Activated naive CD4-positive, alpha-beta T cell treated with anti-CD3 and anti-CD28 coated beads, Interleukin-2, amount 10 ng/mL, durations not matched to agents 7 days and 5 days (primary cell): ENCODE data around the gene RRP36.
"Not testable (repeated sequence)": the region's sequence is repeated elsewhere in the genome, so short reads cannot be mapped to it uniquely, and the experiment has no call there.

ENCODE experiments used
- CTCF ChIA-PET: fragments of 350-600 bp; sonication (Branson Sonifier 250); formaldehyde crosslinking; loops from one replicate; lab custom pipeline; 2021; ENCODE audit warnings: antibody characterized with exemption; lab: Charles Lee
- DNase-seq: peaks from one replicate; pipeline ENCODE4 v3.0.0-alpha.2; 2020
- H3K27ac Mint-ChIP-seq: one replicate; pipeline ENCODE4 v1.8.0; 2021; ENCODE audit warnings: mild to moderate bottlenecking, moderate library complexity, mixed read lengths
- H3K27me3 Mint-ChIP-seq: one replicate; pipeline ENCODE4 v1.8.0; 2021; ENCODE audit warnings: mild to moderate bottlenecking, mixed read lengths
- H3K36me3 Mint-ChIP-seq: one replicate; pipeline ENCODE4 v1.8.0; 2021; ENCODE audit warnings: mixed read lengths
- H3K4me1 Mint-ChIP-seq: one replicate; pipeline ENCODE4 v1.8.0; 2021; ENCODE audit warnings: mixed read lengths
- H3K4me3 Mint-ChIP-seq: one replicate; pipeline ENCODE4 v1.8.0; 2021; ENCODE audit warnings: mild to moderate bottlenecking, moderate library complexity, mixed read lengths
- H3K9me3 Mint-ChIP-seq: one replicate; pipeline ENCODE4 v1.8.0; 2021; ENCODE audit warnings: mixed read lengths

RRP36 gene

DNA sequence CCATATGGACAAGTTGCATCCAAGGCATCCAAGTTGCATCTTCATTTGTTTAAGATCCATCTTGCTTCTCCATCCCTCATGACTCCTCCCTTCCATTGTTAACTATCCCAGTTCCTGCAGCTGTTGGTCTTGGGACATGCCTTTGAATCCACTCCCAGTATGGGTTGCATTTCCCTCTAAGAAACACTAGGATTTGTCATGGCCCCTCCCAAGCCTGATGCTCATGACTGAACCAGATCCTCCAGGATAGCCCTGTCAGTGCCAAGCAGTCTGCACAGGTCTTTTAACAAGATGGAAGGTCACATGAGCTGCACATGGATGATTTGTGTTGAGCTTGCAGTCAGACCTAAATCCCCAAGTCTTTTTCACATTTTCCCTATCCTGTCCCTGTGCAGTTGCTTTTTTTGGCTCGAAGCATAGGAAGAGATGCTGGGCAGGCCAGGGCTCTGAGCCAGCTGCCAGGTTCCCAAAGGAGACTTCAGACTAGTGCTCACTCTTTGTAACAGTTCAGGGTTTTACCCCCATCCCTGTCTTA lies 32.9 kb upstream of the RRP36 start:
- Mint-ChIP-seq H3K4me3 (no peak overlapping the region), H3K27me3 (no peaks in the 10 kb centered on the region), H3K27ac (no peak overlapping the region), H3K4me1 (peaks cover 42% of the 10 kb centered on the region), H3K36me3 (peaks cover 42% of the 10 kb centered on the region), H3K9me3 (no peaks in the 10 kb centered on the region)
- DNase-seq, result no peak
- CTCF ChIA-PET, result interaction anchor here (1.8 kb wide), 1 partner anchor 155 kb away, joined by 5 read pairs; no protein-coding TSS in a partner anchor

DNA sequence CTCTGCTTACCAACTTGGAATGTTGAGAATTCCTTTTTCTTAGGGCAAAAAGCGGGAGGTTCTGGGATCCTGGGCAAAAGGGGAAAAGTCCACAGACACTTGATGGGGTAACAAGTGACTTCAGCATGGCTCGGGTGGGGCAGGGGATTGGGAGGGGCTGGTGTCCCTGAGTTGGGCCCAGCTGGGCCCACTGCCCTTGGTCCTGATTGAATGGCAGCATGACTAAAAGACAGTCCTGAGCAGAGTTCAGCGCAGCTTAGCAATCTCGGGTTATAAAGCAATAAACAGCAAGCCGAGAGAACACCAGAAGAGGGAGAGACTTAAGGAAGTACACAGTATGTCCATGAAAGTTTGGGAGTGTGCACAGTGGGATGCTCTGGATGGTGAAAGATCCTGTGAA lies 31.5 kb upstream of the RRP36 start:
- DNase-seq, result no peak
- no peak overlapping the region for H3K27ac Mint-ChIP-seq
- H3K4me1 Mint-ChIP-seq, result peaks cover 38% of the 10 kb centered on the region
- H3K4me3 Mint-ChIP-seq, result no peak overlapping the region
- no peaks in the 10 kb centered on the region for H3K9me3 Mint-ChIP-seq
- no peaks in the 10 kb centered on the region for H3K27me3 Mint-ChIP-seq
- CTCF ChIA-PET, result no interaction called here
- peaks cover 44% of the 10 kb centered on the region for H3K36me3 Mint-ChIP-seq

DNA sequence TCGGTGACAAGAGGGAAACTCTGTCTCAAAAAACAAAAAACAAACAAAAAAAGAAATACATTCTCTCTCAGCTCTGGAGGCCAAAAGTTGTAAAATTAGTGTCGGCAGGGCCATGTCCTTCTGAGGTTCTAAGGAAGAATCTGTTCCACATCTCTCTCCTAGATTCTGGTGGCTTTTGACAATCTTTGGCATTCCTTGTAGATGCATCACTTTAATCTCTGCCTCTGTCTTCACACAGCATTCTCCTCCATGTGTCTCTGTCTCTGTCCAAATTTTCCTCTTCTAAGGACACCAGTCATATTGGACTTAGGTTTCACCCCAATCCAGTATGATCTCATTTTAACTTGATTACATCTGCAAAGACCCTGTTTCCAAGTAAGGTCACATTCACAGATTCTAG lies 28.0 kb upstream of the RRP36 start:
- Mint-ChIP-seq H3K4me1 (peaks cover 5% of the 10 kb centered on the region), H3K9me3 (no peaks in the 10 kb centered on the region), H3K36me3 (peaks cover 28% of the 10 kb centered on the region), H3K4me3 (no peak overlapping the region), H3K27me3 (no peaks in the 10 kb centered on the region), H3K27ac (no peak overlapping the region)
- no peak for DNase-seq
- CTCF ChIA-PET, result no interaction called here

- H3K4me3 Mint-ChIP-seq, result no peak overlapping the region
- no peaks in the 10 kb centered on the region for H3K9me3 Mint-ChIP-seq
- DNase-seq, result no peak
- peaks cover 2% of the 10 kb centered on the region for H3K4me1 Mint-ChIP-seq
- peaks cover 12% of the 10 kb centered on the region for H3K36me3 Mint-ChIP-seq
- no peaks in the 10 kb centered on the region for H3K27me3 Mint-ChIP-seq
- CTCF ChIA-PET, result interaction anchor here (0.9 to 1.5 kb wide), 2 partner anchors 11 to 94 kb away, joined by 3 read pairs; no protein-coding TSS in a partner anchor
- no peak overlapping the region for H3K27ac Mint-ChIP-seq
These were observed 24.9 kb upstream of the RRP36 start for GRCh38 chr6:42996513-42996912.

GRCh38 chr6:42998205-42998604 lies 23.2 kb upstream of the RRP36 start:
- H3K27me3 Mint-ChIP-seq, H3K4me3 Mint-ChIP-seq, H3K9me3 Mint-ChIP-seq, H3K27ac Mint-ChIP-seq, CTCF ChIA-PET, H3K4me1 Mint-ChIP-seq, DNase-seq: not testable (repeated sequence)
- peaks cover 11% of the 10 kb centered on the region for H3K36me3 Mint-ChIP-seq

DNA sequence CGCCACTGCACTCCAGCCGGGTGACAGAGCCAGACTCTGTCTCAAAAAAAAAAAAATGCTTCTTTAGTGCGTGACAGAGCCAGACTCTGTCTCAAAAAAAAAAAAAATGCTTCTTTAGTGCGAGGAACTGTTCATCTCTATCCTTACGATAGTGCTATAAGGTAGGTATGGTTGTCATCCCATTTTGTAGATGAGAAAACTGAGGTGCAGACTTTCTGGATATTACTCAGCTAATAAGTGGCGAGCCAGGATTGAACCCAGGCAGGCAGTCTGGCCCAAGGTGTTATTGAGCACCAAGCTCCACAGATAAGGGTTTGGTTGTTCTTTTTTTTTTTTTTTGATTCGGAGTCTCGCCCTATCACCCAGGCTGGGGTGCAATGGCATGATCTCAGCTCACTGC lies 19.6 kb upstream of the RRP36 start:
- no peak overlapping the region for H3K4me3 Mint-ChIP-seq
- H3K36me3 Mint-ChIP-seq, result peaks cover 9% of the 10 kb centered on the region
- CTCF ChIA-PET, result interaction anchor here (0.6 to 0.7 kb wide), 2 partner anchors 22 to 169 kb away, joined by 3 read pairs; partner anchors contain the start of gene PEX6
- H3K27me3 Mint-ChIP-seq, result no peaks in the 10 kb centered on the region
- no peaks in the 10 kb centered on the region for H3K9me3 Mint-ChIP-seq
- no peak for DNase-seq
- H3K4me1 Mint-ChIP-seq, result peaks cover 3% of the 10 kb centered on the region
- no peak overlapping the region for H3K27ac Mint-ChIP-seq

GRCh38 chr6:43005844-43006243 lies 15.6 kb upstream of the RRP36 start:
- Mint-ChIP-seq H3K27me3 (no peaks in the 10 kb centered on the region), H3K36me3 (peaks cover 33% of the 10 kb centered on the region), H3K9me3 (no peaks in the 10 kb centered on the region), H3K4me3 (no peak overlapping the region), H3K27ac (peak overlapping the region; percentile 62), H3K4me1 (peaks cover 6% of the 10 kb centered on the region)
- CTCF ChIA-PET, result interaction anchor here (1.0 to 2.8 kb wide), 2 partner anchors 14 to 138 kb away, joined by 3 to 6 read pairs; no protein-coding TSS in a partner anchor
- DNase-seq, result no peak

DNA sequence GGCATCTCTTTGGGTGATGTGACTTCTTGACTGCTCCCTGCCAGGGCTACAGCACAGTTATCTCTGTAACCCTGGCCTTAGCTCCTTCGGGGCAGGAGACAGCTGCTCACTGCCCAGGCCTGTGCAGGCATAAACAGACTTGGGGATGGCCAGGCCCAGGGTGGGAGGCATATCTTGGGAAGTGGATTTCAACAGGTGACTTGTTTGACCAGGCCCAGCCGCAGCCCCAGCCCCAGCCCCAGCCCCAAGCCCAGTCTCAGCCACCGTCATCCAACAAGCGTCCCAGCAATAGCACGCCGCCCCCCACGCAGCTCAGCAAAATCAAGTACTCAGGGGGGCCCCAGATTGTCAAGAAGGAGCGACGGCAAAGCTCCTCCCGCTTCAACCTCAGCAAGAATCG lies 15.2 kb upstream of the RRP36 start:
- DNase-seq, result no peak
- CTCF ChIA-PET, result interaction anchor here (1.0 to 2.8 kb wide), 2 partner anchors 15 to 138 kb away, joined by 3 to 6 read pairs; no protein-coding TSS in a partner anchor
- Mint-ChIP-seq H3K4me3 (no peak overlapping the region), H3K36me3 (peaks cover 33% of the 10 kb centered on the region), H3K27ac (no peak overlapping the region), H3K9me3 (no peaks in the 10 kb centered on the region), H3K27me3 (no peaks in the 10 kb centered on the region), H3K4me1 (peaks cover 6% of the 10 kb centered on the region)

- no peak for DNase-seq
- Mint-ChIP-seq H3K4me1 (peaks cover 14% of the 10 kb centered on the region), H3K27me3 (no peaks in the 10 kb centered on the region), H3K9me3 (no peaks in the 10 kb centered on the region), H3K27ac (no peak overlapping the region), H3K36me3 (peaks cover 40% of the 10 kb centered on the region), H3K4me3 (no peak overlapping the region)
- CTCF ChIA-PET, result interaction anchor here (2.8 kb wide), 1 partner anchor 137 kb away, joined by 6 read pairs; no protein-coding TSS in a partner anchor
These were observed 14.3 kb upstream of the RRP36 start for GRCh38 chr6:43007126-43007525.

GRCh38 chr6:43009124-43009523 lies 12.3 kb upstream of the RRP36 start:
- Mint-ChIP-seq H3K9me3 (no peaks in the 10 kb centered on the region), H3K36me3 (peaks cover 50% of the 10 kb centered on the region), H3K4me3 (no peak overlapping the region), H3K27me3 (no peaks in the 10 kb centered on the region), H3K27ac (no peak overlapping the region), H3K4me1 (peaks cover 29% of the 10 kb centered on the region)
- DNase-seq, result peak; percentile 63
- CTCF ChIA-PET, result interaction anchor here (2.6 kb wide), 1 partner anchor 134 kb away, joined by 12 read pairs; no protein-coding TSS in a partner anchor

DNA sequence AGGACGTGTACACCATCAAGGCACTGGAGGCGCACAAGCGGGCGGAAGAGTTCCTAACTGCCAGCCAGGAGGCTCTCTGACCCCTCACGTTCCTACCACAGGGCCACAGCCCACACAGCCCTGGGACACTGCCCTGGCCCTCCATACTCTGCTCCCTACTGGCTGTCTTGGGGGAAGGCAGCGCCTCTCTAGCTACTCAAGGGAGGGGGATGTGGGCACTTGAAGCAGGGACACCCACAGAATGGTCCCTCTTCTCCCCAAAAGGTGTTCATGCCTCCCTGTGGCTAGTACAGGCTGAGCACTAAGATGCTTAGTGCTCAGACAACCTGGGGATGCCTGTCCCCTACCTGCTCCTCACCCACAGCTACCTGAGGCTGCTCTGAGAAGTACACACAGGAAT lies 10.2 kb upstream of the RRP36 start:
- peaks cover 46% of the 10 kb centered on the region for H3K36me3 Mint-ChIP-seq
- no peak for DNase-seq
- H3K27me3 Mint-ChIP-seq, result no peaks in the 10 kb centered on the region
- peaks cover 41% of the 10 kb centered on the region for H3K4me1 Mint-ChIP-seq
- H3K27ac Mint-ChIP-seq, result no peak overlapping the region
- CTCF ChIA-PET, result interaction anchor here (1.0 to 1.8 kb wide), 4 partner anchors 8 to 32 kb away, joined by 3 to 4 read pairs (median 3); partner anchors contain the start of gene PEX6
- H3K9me3 Mint-ChIP-seq, result no peaks in the 10 kb centered on the region
- H3K4me3 Mint-ChIP-seq, result no peak overlapping the region

- peak overlapping the region; percentile 87 for H3K4me3 Mint-ChIP-seq
- H3K9me3 Mint-ChIP-seq, result no peaks in the 10 kb centered on the region
- peaks cover 42% of the 10 kb centered on the region for H3K36me3 Mint-ChIP-seq
- no peak for DNase-seq
- peaks cover 49% of the 10 kb centered on the region for H3K4me1 Mint-ChIP-seq
- CTCF ChIA-PET, result interaction anchor here (1.8 kb wide), 1 partner anchor 28 kb away, joined by 4 read pairs; the partner anchor contains the start of gene PPP2R5D
- H3K27ac Mint-ChIP-seq, result no peak overlapping the region
- no peaks in the 10 kb centered on the region for H3K27me3 Mint-ChIP-seq
These were observed 9.1 kb upstream of the RRP36 start for GRCh38 chr6:43012364-43012763.

GRCh38 chr6:43013097-43013842 lies 8.2 kb upstream of the RRP36 start:
- H3K9me3 Mint-ChIP-seq, result no peaks in the 10 kb centered on the region
- H3K27ac Mint-ChIP-seq, result peak overlapping the region; percentile 84
- CTCF ChIA-PET, result interaction anchor here (0.9 to 1.8 kb wide), 4 partner anchors 29 to 41 kb away, joined by 3 to 4 read pairs (median 3); partner anchors contain the start of genes PEX6 and PPP2R5D
- peak overlapping the region; percentile 87 for H3K4me3 Mint-ChIP-seq
- no peak for DNase-seq
- no peaks in the 10 kb centered on the region for H3K27me3 Mint-ChIP-seq
- H3K4me1 Mint-ChIP-seq, result peaks cover 57% of the 10 kb centered on the region
- H3K36me3 Mint-ChIP-seq, result peaks cover 46% of the 10 kb centered on the region

DNA sequence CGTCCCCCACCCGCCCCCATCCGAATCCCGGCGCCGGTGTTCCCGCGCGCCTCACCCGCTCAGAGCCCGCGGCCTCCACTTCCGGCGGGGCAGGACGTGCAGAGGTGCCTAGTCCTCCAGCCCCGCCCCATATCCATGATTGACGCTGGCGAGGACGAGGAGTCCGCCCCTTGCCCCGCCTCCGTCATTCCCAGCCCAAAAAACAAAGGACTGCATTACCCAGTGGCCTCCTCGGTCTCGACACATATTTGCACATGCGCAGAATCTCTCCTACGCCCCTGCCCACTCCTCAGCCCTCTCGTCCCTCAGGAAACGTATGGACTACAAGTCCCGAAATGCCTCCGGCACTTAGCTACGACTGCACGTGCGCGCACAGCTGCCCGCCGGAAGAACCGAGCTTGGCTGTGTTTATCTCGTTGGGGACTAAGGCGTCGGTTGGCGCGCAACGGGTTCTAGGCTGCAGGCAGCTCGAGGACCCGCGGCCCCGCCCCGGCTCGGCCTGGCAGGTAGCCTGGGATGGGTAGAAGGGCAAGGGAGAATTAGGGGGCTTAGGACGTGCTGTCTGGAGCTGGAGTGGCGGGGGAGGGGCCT lies 7.5 kb upstream of the RRP36 start, which contains the start of the genes KLHDC3 and MEA1:
TSS of gene KLHDC3 (plus strand) at position 407 of the 591 bp plus-strand sequence. CDS start 2,944 bp downstream, outside the sequence.
TSS of gene MEA1 (minus strand) at position 104 of the 591 bp plus-strand sequence. CDS start 133 bp downstream, outside the sequence.
- Mint-ChIP-seq H3K36me3 (peaks cover 47% of the 10 kb centered on the region), H3K27ac (peak within 1 kb of the TSS; percentile 84), H3K4me3 (peak within 1 kb of the TSS; percentile 87), H3K9me3 (no peaks in the 10 kb centered on the region), H3K27me3 (no peaks in the 10 kb centered on the region), H3K4me1 (peaks cover 57% of the 10 kb centered on the region)
- CTCF ChIA-PET, result interaction anchor here (0.9 to 1.8 kb wide), 4 partner anchors 30 to 41 kb away, joined by 3 to 4 read pairs (median 3); partner anchors contain the start of genes PEX6 and PPP2R5D
- DNase-seq, result peak; percentile 100
